ENCODE results near the gene DSCAML1. TPM values are rescaled to one million over a fixed set of nuclear protein-coding genes. Genes with fewer than 3 reads are reported as not detected.

The DSCAML1 gene
- total and polyA plus RNA-seq, 7 donors: 0.04 to 0.52 (median 0.06) TPM

GRCh38 chr11:117473481-117474091 is 323.4 kb downstream of the DSCAML1 start:
- WGBS, 3 donors: 71 to 77% (median 73%) methylated on average over 8 of the region's 8 CpGs
- H3K27ac ChIP-seq: no peak overlapping the region
- DNase-seq (no peak), ATAC-seq (no peak)
- no peaks in the 10 kb centered on the region for H3K9me3 ChIP-seq
- no peaks in the 10 kb centered on the region for H3K4me1 ChIP-seq
- TF ChIP-seq, protein P1, sequence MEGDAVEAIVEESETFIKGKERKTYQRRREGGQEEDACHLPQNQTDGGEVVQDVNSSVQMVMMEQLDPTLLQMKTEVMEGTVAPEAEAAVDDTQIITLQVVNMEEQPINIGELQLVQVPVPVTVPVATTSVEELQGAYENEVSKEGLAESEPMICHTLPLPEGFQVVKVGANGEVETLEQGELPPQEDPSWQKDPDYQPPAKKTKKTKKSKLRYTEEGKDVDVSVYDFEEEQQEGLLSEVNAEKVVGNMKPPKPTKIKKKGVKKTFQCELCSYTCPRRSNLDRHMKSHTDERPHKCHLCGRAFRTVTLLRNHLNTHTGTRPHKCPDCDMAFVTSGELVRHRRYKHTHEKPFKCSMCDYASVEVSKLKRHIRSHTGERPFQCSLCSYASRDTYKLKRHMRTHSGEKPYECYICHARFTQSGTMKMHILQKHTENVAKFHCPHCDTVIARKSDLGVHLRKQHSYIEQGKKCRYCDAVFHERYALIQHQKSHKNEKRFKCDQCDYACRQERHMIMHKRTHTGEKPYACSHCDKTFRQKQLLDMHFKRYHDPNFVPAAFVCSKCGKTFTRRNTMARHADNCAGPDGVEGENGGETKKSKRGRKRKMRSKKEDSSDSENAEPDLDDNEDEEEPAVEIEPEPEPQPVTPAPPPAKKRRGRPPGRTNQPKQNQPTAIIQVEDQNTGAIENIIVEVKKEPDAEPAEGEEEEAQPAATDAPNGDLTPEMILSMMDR (IDR thresholded peaks at IDR 0.05): no peak
- no peaks in the 10 kb centered on the region for H3K36me3 ChIP-seq (ENCODE audit: insufficient read depth in 1 of 2, low read depth in 1 of 2)
- intact Hi-C loops (cut with DNase I): no loop called here
- no peak overlapping the region for H3K4me3 ChIP-seq
- H3K27me3 ChIP-seq (ENCODE audit: insufficient read depth in 3 of 3, low read length in 2 of 3): peaks cover 0 to 7% (median 0%) of the 10 kb centered on the region in 3 donors

DNA sequence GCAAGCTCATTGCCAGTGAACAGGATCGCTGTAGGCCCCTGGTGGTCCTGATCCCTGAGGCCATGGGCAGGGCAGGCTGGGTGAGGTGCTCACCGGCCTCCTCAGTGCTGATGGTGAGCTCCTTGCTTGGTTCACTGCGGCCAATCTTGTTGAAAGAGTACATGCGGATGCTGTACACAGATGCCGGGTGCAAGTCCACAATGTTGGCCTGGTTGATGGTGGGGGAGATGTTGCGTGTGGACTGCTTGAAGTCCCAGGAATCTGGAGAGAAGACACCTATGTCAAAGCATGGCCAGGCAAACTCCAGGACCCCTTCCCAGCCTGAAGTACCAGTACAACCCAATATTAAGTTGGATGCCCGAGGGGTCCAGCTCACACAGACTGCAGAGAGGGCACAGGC is 325.2 kb downstream of the DSCAML1 start:
- H3K27me3 ChIP-seq (ENCODE audit: insufficient read depth in 3 of 3, low read length in 2 of 3): peaks cover 0 to 7% (median 0%) of the 10 kb centered on the region in 3 donors
- DNase-seq (no peak), ATAC-seq (no peak)
- H3K36me3 ChIP-seq (ENCODE audit: insufficient read depth in 1 of 2, low read depth in 1 of 2): no peaks in the 10 kb centered on the region
- no peaks in the 10 kb centered on the region for H3K9me3 ChIP-seq
- H3K4me3 ChIP-seq: no peak overlapping the region
- intact Hi-C loops (cut with DNase I): no loop called here
- H3K27ac ChIP-seq: no peak overlapping the region
- no peaks in the 10 kb centered on the region for H3K4me1 ChIP-seq
- WGBS, 3 donors: 89 to 94% (median 94%) methylated on average over 7 of the region's 7 CpGs
- TF ChIP-seq, protein P1 (IDR thresholded peaks at IDR 0.05): no peak

- Histone ChIP-seq H3K4me3 (no peak overlapping the region), H3K36me3 (ENCODE audit: insufficient read depth in 1 of 2, low read depth in 1 of 2) (no peaks in the 10 kb centered on the region), H3K27me3 (ENCODE audit: insufficient read depth in 3 of 3, low read length in 2 of 3) (peaks cover 0 to 3% (median 0%) of the 10 kb centered on the region in 3 donors), H3K4me1 (no peaks in the 10 kb centered on the region), H3K27ac (no peak overlapping the region), H3K9me3 (no peaks in the 10 kb centered on the region)
- WGBS, 3 donors: 88 to 94% (median 92%) methylated on average over 2 of the region's 2 CpGs
- no peak for ATAC-seq
- DNase-seq: no peak
- TF ChIP-seq, protein P1 (IDR thresholded peaks at IDR 0.05): no peak
- intact Hi-C loops (cut with DNase I): no loop called here
These were observed 326.4 kb downstream of the DSCAML1 start for GRCh38 chr11:117470576-117470975.

- Histone ChIP-seq H3K4me3 (no peak overlapping the region), H3K36me3 (ENCODE audit: insufficient read depth in 1 of 2, low read depth in 1 of 2) (no peaks in the 10 kb centered on the region), H3K9me3 (no peaks in the 10 kb centered on the region), H3K27ac (no peak overlapping the region), H3K4me1 (no peaks in the 10 kb centered on the region), H3K27me3 (ENCODE audit: insufficient read depth in 3 of 3, low read length in 2 of 3) (peaks cover 0 to 3% (median 0%) of the 10 kb centered on the region in 3 donors)
- DNase-seq (no peak), ATAC-seq (no peak)
- WGBS, 3 donors: 58 to 73% (median 64%) methylated on average over 4 of the region's 4 CpGs
- intact Hi-C loops (cut with DNase I): no loop called here
- TF ChIP-seq, protein P1 (IDR thresholded peaks at IDR 0.05): no peak
These were observed 328.1 kb downstream of the DSCAML1 start for GRCh38 chr11:117468888-117469287.

GRCh38 chr11:117467770-117468169 is 329.2 kb downstream of the DSCAML1 start:
- H3K27ac ChIP-seq: no peak overlapping the region
- WGBS, 3 donors: 78 to 94% (median 92%) methylated on average over 5 of the region's 5 CpGs
- H3K4me1 ChIP-seq: no peaks in the 10 kb centered on the region
- ATAC-seq (no peak), DNase-seq (no peak)
- intact Hi-C loops (cut with DNase I): no loop called here
- no peak overlapping the region for H3K4me3 ChIP-seq
- no peaks in the 10 kb centered on the region for H3K36me3 ChIP-seq (ENCODE audit: insufficient read depth in 1 of 2, low read depth in 1 of 2)
- H3K27me3 ChIP-seq (ENCODE audit: insufficient read depth in 3 of 3, low read length in 2 of 3): no peaks in the 10 kb centered on the region
- TF ChIP-seq, protein P1 (IDR thresholded peaks at IDR 0.05): no peak
- no peaks in the 10 kb centered on the region for H3K9me3 ChIP-seq

Measured in psoas muscle (tissue), 8 donors.